Thoracic aorta endothelial cell (primary cell): ENCODE data around the gene SORCS3. TPM values are rescaled to one million over a fixed set of nuclear protein-coding genes. Genes with fewer than 3 reads are reported as not detected.

Experiments used
- total RNA-seq: library from RNA; depleted of rRNA; stranded (reverse); fragments of >200 nt; gene quantifications from 2 replicates; pipeline ENCODE4 v1.2.3, GENCODE V29; 2012

SORCS3 gene
- total RNA-seq, result not detected in 2 replicates

DNA sequence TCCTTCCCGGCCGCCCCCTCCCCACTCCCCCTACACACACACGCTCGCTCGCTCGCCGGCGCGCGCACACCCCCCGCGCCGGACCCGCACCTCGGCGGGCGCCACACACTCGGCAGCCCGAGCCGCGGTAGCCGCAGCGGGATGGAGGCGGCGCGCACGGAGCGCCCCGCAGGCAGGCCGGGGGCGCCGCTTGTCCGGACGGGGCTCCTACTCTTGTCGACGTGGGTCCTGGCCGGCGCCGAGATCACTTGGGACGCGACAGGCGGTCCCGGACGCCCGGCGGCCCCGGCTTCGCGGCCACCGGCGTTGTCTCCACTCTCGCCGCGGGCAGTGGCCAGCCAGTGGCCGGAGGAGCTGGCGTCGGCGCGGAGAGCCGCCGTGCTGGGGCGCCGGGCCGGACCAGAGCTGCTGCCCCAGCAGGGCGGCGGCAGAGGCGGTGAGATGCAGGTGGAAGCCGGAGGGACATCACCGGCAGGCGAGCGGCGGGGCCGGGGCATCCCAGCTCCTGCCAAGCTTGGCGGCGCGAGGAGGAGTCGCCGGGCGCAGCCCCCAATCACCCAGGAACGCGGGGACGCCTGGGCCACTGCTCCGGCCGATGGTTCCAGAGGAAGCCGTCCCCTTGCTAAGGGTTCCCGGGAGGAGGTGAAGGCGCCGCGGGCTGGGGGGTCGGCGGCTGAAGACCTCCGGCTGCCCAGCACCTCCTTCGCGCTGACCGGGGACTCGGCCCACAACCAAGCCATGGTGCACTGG lies at the start of gene SORCS3:
SORCS3 (plus strand) TSS at position 104 of the 750 bp plus-strand sequence.

